ENCODE data around the gene KDM5B.

Gene KDM5B

GRCh38 chr1:202854787-202855186 lies 46.6 kb upstream of the KDM5B start:
- H4K20me1 ChIP-seq (ENCODE audit: insufficient read depth, low read length), result no peaks in the 10 kb centered on the region
- no peak for DNase-seq
- no peaks in the 10 kb centered on the region for H3K79me2 ChIP-seq (ENCODE audit: low read length)
- H3K9me3 ChIP-seq (replicated peaks; ENCODE audit: insufficient read depth, low read length), result no peaks in the 10 kb centered on the region
- H3K9ac ChIP-seq (ENCODE audit: low read length), result no peak overlapping the region
- no peaks in the 10 kb centered on the region for H3K9me2 ChIP-seq (replicated peaks; ENCODE audit: insufficient read depth, low read length)
- no peak overlapping the region for H3K4me2 ChIP-seq (ENCODE audit: low read depth, low read length)
- H2AFZ ChIP-seq (ENCODE audit: low read length), result no peak overlapping the region
- no peak overlapping the region for H3K27ac ChIP-seq (ENCODE audit: low read length)
- no peaks in the 10 kb centered on the region for H3K36me3 ChIP-seq (replicated peaks; ENCODE audit: insufficient read depth, low read length)
- H3F3A ChIP-seq (ENCODE audit: insufficient read depth, low read length), result no peaks in the 10 kb centered on the region
- no peaks in the 10 kb centered on the region for H3K4me1 ChIP-seq (ENCODE audit: low read length)
- TF ChIP-seq CTCF (IDR thresholded peaks at IDR 0.05; ENCODE audit: low read length), result no peak
- no peak for TF ChIP-seq EZH2phosphoT487 (IDR thresholded peaks at IDR 0.05; ENCODE audit: low read length)
- no peaks in the 10 kb centered on the region for H3K27me3 ChIP-seq (replicated peaks; ENCODE audit: insufficient read depth, low read length)
- H3K4me3 ChIP-seq (ENCODE audit: low read length), result no peak overlapping the region

- H3K79me2 ChIP-seq (ENCODE audit: low read length), result no peaks in the 10 kb centered on the region
- no peak overlapping the region for H3K27ac ChIP-seq (ENCODE audit: low read length)
- H3K9me3 ChIP-seq (replicated peaks; ENCODE audit: insufficient read depth, low read length), result no peaks in the 10 kb centered on the region
- H3K4me1 ChIP-seq (ENCODE audit: low read length), result no peaks in the 10 kb centered on the region
- peak; percentile 45 for DNase-seq
- H3K4me2 ChIP-seq (ENCODE audit: low read depth, low read length), result no peak overlapping the region
- no peaks in the 10 kb centered on the region for H3K9me2 ChIP-seq (replicated peaks; ENCODE audit: insufficient read depth, low read length)
- H3K9ac ChIP-seq (ENCODE audit: low read length), result no peak overlapping the region
- no peaks in the 10 kb centered on the region for H3K36me3 ChIP-seq (replicated peaks; ENCODE audit: insufficient read depth, low read length)
- no peaks in the 10 kb centered on the region for H4K20me1 ChIP-seq (ENCODE audit: insufficient read depth, low read length)
- H3F3A ChIP-seq (ENCODE audit: insufficient read depth, low read length), result no peaks in the 10 kb centered on the region
- no peak overlapping the region for H3K4me3 ChIP-seq (ENCODE audit: low read length)
- no peaks in the 10 kb centered on the region for H3K27me3 ChIP-seq (replicated peaks; ENCODE audit: insufficient read depth, low read length)
- H2AFZ ChIP-seq (ENCODE audit: low read length), result peak overlapping the region; percentile 76
- TF ChIP-seq EZH2phosphoT487 (IDR thresholded peaks at IDR 0.05; ENCODE audit: low read length) (no peak), CTCF (IDR thresholded peaks at IDR 0.05; ENCODE audit: low read length) (peak; percentile 66)
Observed at GRCh38 chr1:202852163-202852904, 44.1 kb upstream of the KDM5B start.

GRCh38 chr1:202850593-202851362 lies 42.6 kb upstream of the KDM5B start:
- Histone ChIP-seq H3K79me2 (ENCODE audit: low read length) (no peaks in the 10 kb centered on the region), H3K36me3 (replicated peaks; ENCODE audit: insufficient read depth, low read length) (no peaks in the 10 kb centered on the region), H3K27ac (ENCODE audit: low read length) (no peak overlapping the region), H4K20me1 (ENCODE audit: insufficient read depth, low read length) (no peaks in the 10 kb centered on the region), H2AFZ (ENCODE audit: low read length) (no peak overlapping the region), H3K9ac (ENCODE audit: low read length) (no peak overlapping the region), H3K9me2 (replicated peaks; ENCODE audit: insufficient read depth, low read length) (no peaks in the 10 kb centered on the region), H3K4me3 (ENCODE audit: low read length) (no peak overlapping the region), H3K27me3 (replicated peaks; ENCODE audit: insufficient read depth, low read length) (no peaks in the 10 kb centered on the region), H3K9me3 (replicated peaks; ENCODE audit: insufficient read depth, low read length) (no peaks in the 10 kb centered on the region), H3K4me1 (ENCODE audit: low read length) (no peaks in the 10 kb centered on the region), H3F3A (ENCODE audit: insufficient read depth, low read length) (no peaks in the 10 kb centered on the region), H3K4me2 (ENCODE audit: low read depth, low read length) (no peak overlapping the region)
- DNase-seq, result no peak
- TF ChIP-seq EZH2phosphoT487 (IDR thresholded peaks at IDR 0.05; ENCODE audit: low read length) (no peak), EZH2 (optimal IDR thresholded peaks at IDR 0.05; ENCODE audit: low read depth, low read length) (no peak), CTCF (IDR thresholded peaks at IDR 0.05; ENCODE audit: low read length) (no peak)
